AG04450 (cell line): ENCODE data around the gene ALKBH7. TPM values are rescaled to one million over a fixed set of nuclear protein-coding genes. Genes with fewer than 3 reads are reported as not detected.

Experiments
- CTCF ChIA-PET: fragments of 300-600, 350-600 bp; formaldehyde crosslinking; extraction: SDS; loops from one replicate; lab custom pipeline; 2022; ENCODE audit warnings: antibody characterized with exemption, inconsistent platforms; lab: Charles Lee
- POLR2A ChIA-PET: fragments of 350-600 bp; formaldehyde crosslinking; extraction: SDS; loops from one replicate; lab custom pipeline; 2021; ENCODE audit warnings: antibody characterized with exemption, inconsistent platforms; lab: Yijun Ruan, JAX
- DNase-seq: peaks from one replicate; pipeline ENCODE4 v3.0.0-alpha.2; 2011; ENCODE audit warnings: low read depth, low spot score
- H3K27ac ChIP-seq: one replicate; pipeline ENCODE4 v1.5.1; 2012; ENCODE audit warnings: low read depth, low read length, control low read depth
- H3K27me3 ChIP-seq: one replicate; pipeline ENCODE4 v1.6.0; 2012; ENCODE audit warnings: low read length; ENCODE audit not compliant: control insufficient read depth, insufficient read depth
- H3K4me3 ChIP-seq: 2 replicates; pipeline ENCODE4 v1.5.1; 2011; ENCODE audit warnings: mild to moderate bottlenecking, low read depth, low read length, control low read depth
- H3K9me3 ChIP-seq: 2 replicates; pipeline ENCODE4 v1.5.1; 2012; ENCODE audit warnings: low read length; ENCODE audit not compliant: control insufficient read depth, insufficient read depth
- CTCF ChIP-seq: IDR thresholded peaks from 2 replicates; pipeline ENCODE4 v1.5.1; 2011; ENCODE audit warnings: low read depth, low read length, control low read depth, inconsistent platforms
- polyA plus RNA-seq: library from polyadenylated mRNA; depleted of rRNA; stranded (reverse); fragments of >200 nt; gene quantifications from 2 replicates; pipeline ENCODE4 v1.2.3, GENCODE V29; 2011

The ALKBH7 gene
- polyA plus RNA-seq, 1 experiment: 11.6 TPM

GRCh38 chr19:6392221-6393073, 19.9 kb downstream of the ALKBH7 start:
- H3K27me3 ChIP-seq: no peaks in the 10 kb centered on the region
- ChIA-PET CTCF (interaction anchor here (0.6 kb wide), 2 partner anchors 20 to 69 kb away, joined by 3 read pairs; partner anchors contain the start of gene ALKBH7), POLR2A (interaction anchor here (0.8 to 1.7 kb wide), 3 partner anchors 19 to 78 kb away, joined by 3 to 6 read pairs (median 6); partner anchors contain the start of genes ALKBH7 and KHSRP)
- H3K27ac ChIP-seq: peak overlapping the region; percentile 97
- peaks cover 3% of the 10 kb centered on the region; the same call in 1 of the 2 replicates for H3K9me3 ChIP-seq
- DNase-seq: no peak
- H3K4me3 ChIP-seq: peak overlapping the region; percentile 89
- TF ChIP-seq CTCF: no peak

GRCh38 chr19:6393074-6393982, 20.7 kb downstream of the ALKBH7 start, which contains the start of gene GTF2F1:
Gene GTF2F1, minus strand, starts transcription at chr19:6393164. Its CDS starts 169 bp downstream, at chr19:6392995.
- H3K27me3 ChIP-seq: no peaks in the 10 kb centered on the region
- peak; percentile 19; the same call in 1 of the 2 replicates for TF ChIP-seq CTCF
- ChIA-PET POLR2A (interaction anchor here (0.8 to 1.7 kb wide), 5 partner anchors 17 to 77 kb away, joined by 3 to 9 read pairs (median 6); partner anchors contain the start of genes ALKBH7 and KHSRP), CTCF (no interaction called here)
- H3K4me3 ChIP-seq: peak within 1 kb of the TSS; percentile 89
- peak within 1 kb of the TSS; percentile 97 for H3K27ac ChIP-seq
- peak; percentile 91 for DNase-seq
- peaks cover 3% of the 10 kb centered on the region; the same call in 1 of the 2 replicates for H3K9me3 ChIP-seq

GRCh38 chr19:6393983-6394412, 21.4 kb downstream of the ALKBH7 start:
- ChIA-PET CTCF (no interaction called here), POLR2A (interaction anchor here (1.0 to 1.7 kb wide), 3 partner anchors 17 to 31 kb away, joined by 3 to 9 read pairs (median 6); partner anchors contain the start of genes ALKBH7 and KHSRP)
- DNase-seq: no peak
- no peak for TF ChIP-seq CTCF
- no peaks in the 10 kb centered on the region for H3K27me3 ChIP-seq
- H3K9me3 ChIP-seq: peaks cover 3% of the 10 kb centered on the region; the same call in 1 of the 2 replicates
- H3K4me3 ChIP-seq: peak overlapping the region; percentile 89
- peak overlapping the region; percentile 97 for H3K27ac ChIP-seq

- ChIA-PET CTCF (no interaction called here), POLR2A (no interaction called here)
- Histone ChIP-seq H3K9me3 (peaks cover 3% of the 10 kb centered on the region; the same call in 1 of the 2 replicates), H3K4me3 (no peak overlapping the region), H3K27ac (no peak overlapping the region), H3K27me3 (no peaks in the 10 kb centered on the region)
- TF ChIP-seq CTCF: no peak
- DNase-seq: no peak
Observed at GRCh38 chr19:6394831-6395230, 22.2 kb downstream of the ALKBH7 start.
